Globus pallidus (tissue), 1 donor: ENCODE data around the gene COL4A1.

Source experiments
- DNase-seq: peaks from one replicate; pipeline ENCODE4 v3.0.0-alpha.2; 2015; ENCODE audit warnings: low spot score

COL4A1 gene

DNA sequence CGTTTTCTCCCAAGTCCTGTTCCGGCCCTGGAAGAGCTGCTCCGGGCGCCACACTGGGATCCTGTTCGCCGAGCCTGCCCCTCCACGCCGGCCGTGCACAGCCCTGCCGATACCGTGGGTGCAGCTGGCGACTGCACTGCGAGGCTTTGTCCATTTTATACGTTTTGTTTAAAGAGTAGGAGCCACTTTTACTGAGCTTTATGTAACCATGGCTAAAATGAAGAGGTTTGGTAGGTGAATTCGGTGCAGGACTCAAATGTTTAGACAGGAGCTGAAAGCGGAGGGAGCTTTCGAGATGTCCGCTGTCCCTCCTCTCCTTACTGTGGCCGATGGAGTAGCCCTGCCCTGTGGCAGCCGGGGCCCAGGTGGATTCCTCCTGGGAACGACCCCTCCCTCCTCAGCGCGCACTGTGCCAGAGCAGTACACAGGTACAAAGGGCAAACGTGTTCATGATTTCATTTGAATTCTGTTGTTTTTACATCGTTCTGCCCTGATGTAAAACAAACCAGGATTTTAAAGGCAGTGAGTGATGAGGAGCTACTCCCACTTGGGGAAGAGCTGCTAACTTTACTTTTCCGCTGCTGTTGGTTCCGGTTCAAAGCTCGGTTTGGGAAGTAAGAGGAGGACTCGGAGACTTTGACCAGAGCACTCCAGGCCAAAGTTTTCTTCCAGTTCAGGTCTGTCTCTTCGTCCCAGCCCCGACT, 1.9 kb upstream of the COL4A1 start:
- no peak for DNase-seq

DNA sequence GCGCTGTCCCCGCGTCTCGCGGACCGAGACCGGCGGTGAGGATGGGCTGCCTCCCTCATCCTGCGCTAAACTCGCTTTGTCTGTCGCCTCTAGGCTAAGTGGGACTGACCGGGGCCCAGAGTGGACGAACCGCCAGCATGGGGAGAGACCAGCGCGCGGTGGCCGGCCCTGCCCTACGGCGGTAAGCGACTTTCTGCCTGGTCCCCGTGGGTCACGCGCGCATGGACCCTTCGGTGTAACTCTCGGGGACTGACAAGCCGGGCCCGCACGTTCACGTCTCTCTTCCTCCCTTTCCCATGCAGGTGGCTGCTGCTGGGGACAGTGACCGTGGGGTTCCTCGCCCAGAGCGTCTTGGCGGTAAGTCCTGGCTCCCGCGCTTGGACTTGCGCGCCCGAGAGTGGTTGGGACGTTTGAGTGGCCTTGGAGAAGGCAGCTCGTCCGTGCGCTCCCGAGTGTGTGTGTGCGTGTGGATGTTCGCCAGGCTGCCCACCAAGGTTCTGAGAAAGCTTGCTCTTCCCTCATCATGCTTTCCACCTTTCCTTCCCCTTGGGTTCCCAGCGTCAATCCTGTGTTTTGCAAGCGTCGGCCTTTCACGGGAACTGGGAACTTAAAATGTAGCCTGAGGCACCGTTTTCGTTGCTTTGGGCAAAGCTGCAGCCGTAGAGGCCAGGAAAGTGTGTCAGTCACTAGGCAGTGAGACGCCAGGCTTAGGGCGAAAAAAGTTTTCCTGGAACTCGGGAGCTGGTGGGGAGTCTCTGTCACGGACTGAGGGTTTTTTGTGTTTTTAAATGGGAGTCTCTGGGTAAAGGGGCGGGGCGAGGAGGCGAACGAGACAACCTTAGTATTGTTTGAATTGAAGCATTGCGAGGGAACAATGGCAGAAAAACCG, 1.1 kb upstream of the COL4A1 start:
- no peak for DNase-seq

DNA sequence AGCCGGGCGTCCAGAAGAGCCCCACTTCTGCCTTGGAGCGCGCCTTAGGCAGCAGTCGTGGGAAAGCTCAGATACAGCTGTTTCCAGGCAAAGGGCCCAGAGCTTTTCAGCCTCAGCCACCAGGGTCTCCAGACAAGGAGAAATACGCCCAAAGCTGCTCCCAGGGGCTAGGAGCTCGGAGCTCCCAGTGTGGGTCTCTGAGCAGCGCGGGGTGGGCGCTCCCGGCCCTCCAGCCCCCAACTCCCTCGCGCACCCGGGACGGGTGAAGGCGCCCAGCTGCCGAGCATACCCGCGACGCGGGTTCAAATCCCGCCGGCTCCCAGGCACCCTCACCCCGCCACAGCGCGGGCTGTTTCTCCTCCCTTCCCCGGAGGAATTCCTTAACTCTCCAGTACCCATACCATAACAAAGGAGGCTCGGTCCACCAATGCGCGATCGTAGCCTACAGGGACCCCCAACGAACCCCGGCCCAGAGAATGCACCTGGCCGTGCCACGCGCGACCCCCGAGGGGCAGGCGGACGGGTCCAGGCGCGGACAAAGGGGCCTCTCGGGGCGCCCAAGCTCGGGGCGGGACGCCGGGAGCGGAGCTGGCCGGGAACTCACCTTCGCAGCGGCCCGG, 507 bp downstream of the COL4A1 start:
- no peak for DNase-seq

DNA sequence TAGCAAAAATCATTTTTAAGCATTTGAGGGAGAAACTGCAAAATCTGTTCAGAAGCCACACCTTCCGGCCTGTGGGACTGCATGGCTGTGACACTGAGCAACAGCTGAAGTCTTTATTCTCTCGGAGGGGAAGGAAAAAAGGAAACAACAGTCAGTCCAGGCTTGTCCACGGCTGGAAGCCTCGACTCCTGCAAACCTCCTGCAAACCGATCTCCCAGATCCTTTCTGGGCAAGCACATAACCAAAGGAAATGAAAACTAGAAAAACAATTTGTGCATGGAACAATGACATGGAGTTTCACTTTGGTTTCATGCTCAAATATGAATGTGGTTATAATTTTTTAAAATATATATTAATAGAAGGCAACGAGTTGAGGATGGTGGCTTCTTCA, 1.0 kb downstream of the COL4A1 start:
- no peak for DNase-seq

DNA sequence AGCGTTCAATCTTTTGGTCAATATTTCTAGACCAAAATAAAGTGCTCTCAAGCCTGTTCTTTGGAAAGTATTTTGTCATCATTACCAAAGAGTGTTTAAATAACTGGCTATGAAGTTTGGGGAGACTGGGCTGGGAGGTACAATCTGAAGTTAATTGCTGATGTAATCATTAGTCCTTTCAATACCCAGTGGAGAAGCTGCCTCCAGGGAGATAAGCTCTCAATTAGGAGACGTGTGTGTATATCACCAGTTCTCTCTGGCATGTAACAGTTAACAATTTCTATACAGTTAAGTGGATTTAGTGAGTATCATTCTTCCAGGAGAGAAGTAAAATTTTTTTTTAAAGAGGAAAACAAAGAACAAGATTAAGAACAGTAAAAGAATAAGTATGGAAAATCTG, 1.4 kb downstream of the COL4A1 start:
- no peak for DNase-seq

DNA sequence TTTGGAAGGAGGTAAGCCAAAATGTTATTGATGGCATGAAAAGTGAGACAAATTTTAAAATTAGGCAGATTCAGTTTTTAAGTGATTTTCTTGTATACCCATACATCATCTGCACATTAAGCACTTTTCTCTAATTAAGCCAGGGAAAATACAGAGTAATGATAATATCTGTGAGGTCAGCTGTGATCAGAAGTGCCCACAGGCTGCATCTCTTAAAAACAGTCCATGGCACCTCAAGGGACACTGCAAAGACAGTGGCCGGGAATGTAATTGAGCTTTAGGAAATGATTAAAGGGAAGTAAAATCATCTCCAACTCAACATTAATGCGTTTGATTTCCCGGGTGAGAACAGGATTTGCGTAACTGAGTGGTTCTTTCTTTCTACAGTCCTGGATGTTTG, 2.0 kb downstream of the COL4A1 start:
- no peak for DNase-seq

- DNase-seq: no peak
These were observed 2.7 kb downstream of the COL4A1 start for GRCh38 chr13:110304256-110304655.

GRCh38 chr13:110303644-110304043, 3.3 kb downstream of the COL4A1 start:
- no peak for DNase-seq

DNA sequence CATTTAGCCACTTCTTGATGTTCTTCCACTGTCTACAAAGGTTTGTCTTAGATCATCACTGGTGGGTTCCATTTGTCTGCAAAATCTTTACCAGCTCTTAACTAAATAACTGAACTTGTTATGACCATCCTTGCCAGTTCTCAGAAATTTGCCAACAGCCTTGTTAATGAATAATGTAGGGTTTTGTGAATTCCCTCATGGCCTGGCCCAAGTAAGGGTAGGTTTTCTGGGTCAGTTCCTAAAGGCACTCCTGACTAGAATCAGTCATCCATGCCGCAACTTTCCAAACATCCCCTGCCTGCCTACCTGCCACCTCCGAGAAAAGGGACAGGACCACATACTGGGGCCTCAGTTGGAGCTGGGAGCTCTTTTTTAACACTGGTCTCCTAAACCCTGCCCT, 4.0 kb downstream of the COL4A1 start:
- DNase-seq: no peak

DNA sequence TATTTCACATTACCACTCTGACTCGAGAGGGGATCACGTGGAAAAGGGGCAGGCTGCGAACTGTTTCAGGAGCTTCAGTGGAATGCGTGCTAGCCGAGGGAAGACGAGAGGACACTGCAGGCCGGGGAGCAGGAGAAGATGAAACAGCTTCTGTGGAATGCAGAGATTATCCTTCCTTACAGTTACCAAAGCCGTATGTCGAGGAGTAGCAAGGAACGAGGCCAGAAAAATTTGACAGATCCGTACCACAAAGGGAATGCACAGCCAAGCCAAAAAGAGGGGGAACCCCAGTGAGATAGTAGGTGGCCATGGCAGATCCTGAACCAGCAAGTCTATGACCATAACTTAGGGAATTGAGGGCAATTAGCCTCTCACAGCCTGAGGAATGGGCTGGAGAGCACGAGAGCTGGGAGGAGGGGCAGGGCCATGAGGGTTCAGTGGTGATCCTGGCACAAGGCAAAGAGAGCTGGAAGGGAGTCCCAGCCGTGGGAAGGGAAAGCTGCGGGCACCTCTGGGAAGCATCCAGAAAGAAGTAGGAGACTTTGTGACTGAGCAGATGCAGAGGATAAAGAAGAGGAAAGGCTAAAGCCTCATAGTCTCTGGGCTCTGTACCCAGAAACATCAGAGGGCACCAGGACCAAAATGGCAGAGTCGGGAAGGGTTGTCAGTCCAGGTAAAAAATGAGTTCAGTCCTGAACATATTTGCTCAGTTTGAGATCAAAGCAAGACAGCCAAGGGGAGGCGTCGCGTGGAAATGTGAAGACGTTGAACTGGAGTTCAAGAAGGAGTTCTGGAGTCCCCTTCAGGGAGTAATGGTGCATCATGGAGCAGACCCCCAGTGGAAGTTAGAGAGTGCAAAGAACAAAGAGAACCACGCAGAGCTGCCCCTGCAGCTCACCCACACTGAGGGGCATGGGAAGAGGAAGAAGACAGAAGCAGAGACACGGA, 5.1 kb downstream of the COL4A1 start:
- no peak for DNase-seq

DNA sequence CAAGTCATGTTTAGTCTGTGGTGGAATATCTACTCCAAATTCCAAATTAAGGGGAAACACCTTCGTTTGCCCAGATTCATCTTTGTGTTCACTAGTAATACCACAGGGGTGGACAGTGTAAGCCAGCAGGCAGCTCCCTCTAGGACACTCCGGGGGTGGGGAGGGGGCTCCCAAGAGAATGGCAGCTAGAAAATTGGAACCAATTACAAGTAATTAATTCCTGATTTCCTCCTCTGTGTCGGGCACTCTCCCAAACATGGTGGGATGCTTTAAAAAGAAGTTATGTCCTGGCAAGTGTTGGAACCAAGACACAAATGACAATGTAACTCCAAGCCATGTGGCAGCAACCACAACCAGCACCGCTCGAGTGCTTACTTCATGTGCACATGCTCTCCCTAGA, 5.9 kb downstream of the COL4A1 start:
- DNase-seq: no peak

DNA sequence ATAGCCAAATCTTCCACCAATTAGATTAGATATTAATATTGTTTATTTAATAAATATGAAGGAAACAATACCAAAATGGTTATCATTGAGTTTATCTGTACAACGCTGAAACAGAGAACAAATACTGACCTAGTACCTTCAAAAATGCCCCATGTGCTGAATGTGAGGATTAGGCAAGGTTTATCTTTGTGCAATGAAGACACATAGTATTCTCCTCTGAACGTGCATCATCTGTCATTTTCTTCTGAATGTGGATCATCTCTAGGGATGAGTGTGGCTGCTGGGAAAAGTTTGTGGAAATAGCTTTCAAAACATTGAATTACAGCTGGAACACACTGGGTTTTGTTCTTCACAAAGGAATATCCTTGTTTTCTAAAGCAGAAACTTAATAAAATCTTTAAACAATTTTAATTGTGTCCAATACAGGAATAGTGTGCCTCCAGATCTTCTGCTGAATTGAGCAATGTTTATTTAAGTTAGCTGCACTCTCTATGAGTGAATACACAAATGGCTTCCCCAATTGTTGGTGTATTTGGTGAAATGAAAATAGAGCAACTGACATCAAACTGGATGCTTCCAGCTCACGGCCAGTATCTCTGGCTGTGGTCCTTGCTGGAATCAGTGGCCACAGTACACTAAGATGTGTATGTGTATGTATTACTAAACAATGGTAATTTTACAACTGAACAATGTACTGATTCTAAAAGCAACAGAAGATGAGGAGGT, 6.7 kb downstream of the COL4A1 start:
- DNase-seq: no peak

DNA sequence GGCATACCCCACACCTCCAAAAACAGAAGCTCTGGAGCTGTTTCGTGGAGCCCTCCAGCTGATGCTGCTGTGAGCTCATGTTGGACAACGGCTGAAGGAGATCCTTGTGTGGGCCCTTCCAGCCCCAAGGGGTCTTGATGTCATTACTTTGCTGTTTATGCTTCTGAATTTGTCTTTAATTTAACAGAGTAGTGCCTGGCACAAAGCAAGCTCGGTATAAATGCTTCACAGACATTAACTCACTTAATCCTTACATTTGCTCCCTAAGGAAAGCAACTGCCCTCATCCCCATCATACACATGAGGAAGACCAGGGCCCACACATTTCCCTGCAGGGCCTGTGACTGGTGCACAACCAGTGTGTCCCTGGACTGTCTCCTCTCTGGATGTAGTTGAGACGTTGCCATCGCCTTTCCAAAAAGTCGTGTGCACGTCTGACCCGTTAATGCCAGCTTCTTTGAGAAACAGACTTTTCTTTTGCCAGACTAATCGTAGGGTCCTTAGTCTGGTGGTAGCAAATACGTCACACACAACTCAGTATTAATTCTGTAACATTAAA, 7.6 kb downstream of the COL4A1 start:
- no peak for DNase-seq

- no peak for DNase-seq
These were observed 8.3 kb downstream of the COL4A1 start for GRCh38 chr13:110298505-110299282.

DNA sequence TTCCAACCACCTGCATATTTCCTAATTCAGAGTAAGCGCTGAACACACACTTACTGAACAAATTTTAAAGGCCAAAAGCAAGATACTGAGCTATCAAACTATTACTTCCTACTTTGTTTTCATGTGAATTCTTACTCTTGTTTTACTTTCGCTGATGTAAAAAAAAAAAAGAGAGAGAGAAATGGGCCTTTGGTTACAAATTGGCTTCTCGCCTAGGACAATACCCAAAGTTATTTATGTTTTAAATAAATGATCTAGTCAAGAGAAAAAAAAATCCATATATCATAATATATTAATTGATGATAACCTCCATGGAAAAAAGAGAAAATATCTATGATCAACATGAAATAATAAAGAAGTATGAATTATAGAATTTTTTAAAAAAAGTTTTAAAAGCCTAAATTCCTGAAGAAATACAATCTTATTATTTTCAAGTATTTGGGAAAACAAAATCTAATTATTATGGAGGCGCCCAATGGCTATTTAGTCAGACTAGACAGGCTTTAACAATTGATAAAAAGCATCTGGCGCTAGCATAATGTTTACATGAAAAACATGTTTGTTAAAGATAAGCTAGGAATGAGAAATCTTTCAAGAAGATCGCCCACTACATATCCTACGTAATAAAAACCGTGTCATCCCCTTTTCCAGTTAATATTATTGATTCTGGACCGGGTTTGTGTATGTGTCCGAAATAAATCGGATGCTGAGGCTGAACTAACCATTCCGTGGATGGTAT, 9.0 kb downstream of the COL4A1 start:
- DNase-seq: no peak

GRCh38 chr13:110297011-110297410, 9.9 kb downstream of the COL4A1 start:
- no peak for DNase-seq

- no peak for DNase-seq
These were observed 12.3 kb downstream of the COL4A1 start for GRCh38 chr13:110294622-110295021.

- no peak for DNase-seq
These were observed 12.8 kb downstream of the COL4A1 start for GRCh38 chr13:110294146-110294545.

DNA sequence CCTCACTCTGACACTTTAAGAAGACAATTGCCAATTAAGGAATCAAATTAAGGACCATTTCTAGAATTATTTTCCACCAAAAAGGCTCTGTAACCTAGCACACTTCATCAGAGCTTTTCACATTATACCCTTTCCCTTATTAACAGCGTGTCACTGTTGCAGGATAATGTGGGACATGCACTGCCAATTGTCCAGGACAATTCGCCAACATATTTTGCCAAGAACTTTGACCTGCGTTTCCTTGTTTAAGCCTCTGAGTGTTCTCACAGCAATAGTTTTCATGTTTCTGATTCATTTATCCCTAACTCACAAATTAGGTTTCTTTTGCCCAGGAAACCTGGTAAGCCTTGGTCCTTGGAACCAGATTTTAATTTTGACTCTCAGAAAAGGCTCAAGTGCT, 13.3 kb downstream of the COL4A1 start:
- DNase-seq: no peak
